GM12801 (cell line): ENCODE measurements around the gene DRP2.

Experiments
- CTCF ChIP-seq: IDR thresholded peaks from one replicate; pipeline ENCODE4 v1.5.1; 2011; ENCODE audit warnings: control low read depth; ENCODE audit not compliant: insufficient read length; ENCODE audit errors: extremely low read depth

DRP2 gene

DNA sequence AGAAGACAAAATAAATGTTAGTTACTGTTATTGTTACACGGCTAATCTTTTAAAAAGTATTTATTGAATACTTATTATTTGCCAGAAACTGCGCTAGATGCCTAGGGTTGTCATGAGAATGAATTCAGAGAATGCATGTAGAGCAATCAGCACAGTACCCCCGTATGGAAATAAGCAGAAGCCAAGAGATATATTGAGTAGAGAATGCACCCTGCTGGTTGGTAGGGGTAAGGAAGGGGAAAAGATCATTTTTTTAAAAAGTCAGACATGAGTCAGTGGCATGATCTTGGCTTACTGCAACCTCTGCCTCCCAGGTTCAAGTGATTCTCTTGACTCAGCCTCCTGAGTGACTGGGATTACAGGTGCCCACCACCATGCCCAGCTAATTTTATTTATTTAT is 13.1 kb upstream of the DRP2 start:
- no peak for TF ChIP-seq CTCF

DNA sequence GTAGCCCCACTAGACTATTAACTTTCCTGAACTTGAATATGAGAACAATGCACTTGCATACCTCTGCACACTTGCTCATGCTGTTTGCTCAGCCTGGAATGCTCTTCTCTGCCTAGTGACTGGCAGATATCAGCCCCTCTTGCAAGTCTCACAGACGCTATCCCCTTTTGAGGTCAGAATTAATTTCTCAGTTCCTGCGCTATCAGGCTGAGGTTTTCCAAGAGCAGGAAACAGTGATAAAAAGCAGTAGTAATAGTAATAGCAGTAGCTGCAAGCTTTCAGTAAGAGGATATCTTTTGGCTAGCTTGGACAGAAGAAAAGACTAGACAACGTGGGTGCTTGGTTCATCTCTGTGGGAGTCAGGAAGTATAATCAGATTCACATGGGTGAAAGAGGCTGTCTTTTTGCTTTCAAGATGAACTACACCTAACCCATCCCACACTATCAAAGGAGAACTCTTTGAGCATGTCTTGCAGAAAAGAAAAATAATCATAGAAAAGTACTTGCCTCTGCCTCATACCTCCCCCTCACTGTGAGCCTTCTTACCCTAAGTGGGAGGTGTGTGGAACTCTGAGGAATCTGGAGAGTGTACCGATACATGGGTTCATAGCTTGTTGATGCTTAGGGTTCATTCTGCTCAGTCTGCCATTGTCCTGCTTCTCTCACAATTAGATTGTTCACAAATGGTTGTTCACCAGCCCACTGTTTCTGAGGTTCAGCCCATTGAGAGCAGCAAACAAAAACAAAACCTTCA is 11.3 kb upstream of the DRP2 start:
- no peak for TF ChIP-seq CTCF

- no peak for TF ChIP-seq CTCF
These were observed 9.0 kb upstream of the DRP2 start for GRCh38 chrX:101210630-101211029.

GRCh38 chrX:101217689-101218088 is 1.9 kb upstream of the DRP2 start:
- TF ChIP-seq CTCF, result no peak

GRCh38 chrX:101219864-101220346 is 319 bp downstream of the DRP2 start:
- no peak for TF ChIP-seq CTCF

GRCh38 chrX:101220662-101221260 is 1.2 kb downstream of the DRP2 start:
- no peak for TF ChIP-seq CTCF

GRCh38 chrX:101223226-101223625 is 3.6 kb downstream of the DRP2 start:
- TF ChIP-seq CTCF, result no peak
